ENCODE data around the gene ANXA2R. TPM values are rescaled to one million over a fixed set of nuclear protein-coding genes. Genes with fewer than 3 reads are reported as not detected.

ANXA2R gene
- total and polyA plus RNA-seq, 2 experiments from 2014 or later = 0.93 to 4.5 TPM

DNA sequence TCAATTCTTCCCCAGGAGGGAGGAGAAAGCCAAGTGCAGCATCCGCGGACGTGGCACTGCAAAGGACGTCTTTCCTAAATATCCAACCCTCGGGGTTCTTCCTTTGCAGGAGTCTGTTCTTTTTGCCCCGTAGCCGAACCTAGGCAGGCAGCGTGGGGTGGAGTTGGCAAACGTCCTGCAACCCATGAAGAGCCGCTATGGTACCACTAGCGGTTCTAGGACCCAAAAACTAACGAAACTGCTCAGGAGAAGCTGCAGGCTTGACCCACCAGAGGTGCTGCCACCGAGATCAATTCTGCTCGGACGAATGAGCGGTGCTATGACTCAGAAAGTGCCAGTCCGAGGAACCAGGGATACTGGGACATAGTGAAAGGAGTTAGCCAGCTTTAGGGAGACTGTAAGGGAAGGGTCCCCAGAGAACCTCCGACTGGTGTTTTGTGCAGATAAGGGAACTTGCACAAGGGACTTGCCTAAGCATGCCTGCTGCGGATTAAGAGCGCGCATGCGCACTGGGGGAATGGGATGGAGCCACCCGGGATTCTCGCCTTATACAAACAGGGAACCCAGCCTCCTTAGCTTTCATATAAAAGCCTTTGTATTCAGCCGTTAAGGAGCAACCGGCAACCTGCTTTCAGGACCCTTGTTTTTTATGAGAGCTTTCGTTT lies 32.7 kb downstream of the ANXA2R start:
- Histone ChIP-seq H3K9me2 (replicated peaks; ENCODE audit: insufficient read depth) (no peaks in the 10 kb centered on the region), H4K20me1 (ENCODE audit: insufficient read depth, poor library complexity, severe bottlenecking) (no peaks in the 10 kb centered on the region), H3K27me3 (no peaks in the 10 kb centered on the region), H3K27ac (peak overlapping the region; percentile 89), H2AFZ (peak overlapping the region; percentile 73), H3K4me3 (peak overlapping the region; percentile 33), H3K9me3 (ENCODE audit: low read depth) (no peaks in the 10 kb centered on the region), H3K79me2 (no peaks in the 10 kb centered on the region), H3K4me1 (ENCODE audit: insufficient read depth) (peaks cover 5% of the 10 kb centered on the region), H3K36me3 (replicated peaks; ENCODE audit: insufficient read depth, low read depth) (no peaks in the 10 kb centered on the region), H3K4me2 (peak overlapping the region; percentile 79)
- TF ChIP-seq CTCF (IDR thresholded peaks at IDR 0.05; ENCODE audit: poor library complexity) (no peak), EZH2 (IDR thresholded peaks at IDR 0.05; ENCODE audit: borderline replicate concordance) (no peak), EZH2phosphoT487 (IDR thresholded peaks at IDR 0.05; ENCODE audit: low read depth, severe bottlenecking, unreplicated experiment) (no peak)
- 13% methylated on average over 27 of the region's 27 CpGs for WGBS (ENCODE audit: low lambda C conversion rate, missing lambda C conversion rate)
- DNase-seq (ENCODE audit: low spot score) = peak; percentile 93

- Histone ChIP-seq H3K9me3 (ENCODE audit: low read depth) (no peaks in the 10 kb centered on the region), H3K4me2 (peak overlapping the region; percentile 79), H3K4me3 (peak overlapping the region; percentile 33), H3K4me1 (ENCODE audit: insufficient read depth) (peaks cover 5% of the 10 kb centered on the region), H3K79me2 (no peaks in the 10 kb centered on the region), H2AFZ (peak overlapping the region; percentile 73), H3K9me2 (replicated peaks; ENCODE audit: insufficient read depth) (no peaks in the 10 kb centered on the region), H3K27me3 (peaks cover 5% of the 10 kb centered on the region), H4K20me1 (ENCODE audit: insufficient read depth, poor library complexity, severe bottlenecking) (no peaks in the 10 kb centered on the region), H3K36me3 (replicated peaks; ENCODE audit: insufficient read depth, low read depth) (no peaks in the 10 kb centered on the region), H3K27ac (peak overlapping the region; percentile 89)
- WGBS (ENCODE audit: low lambda C conversion rate, missing lambda C conversion rate) = 89% methylated on average over 19 of the region's 19 CpGs
- TF ChIP-seq EZH2 (IDR thresholded peaks at IDR 0.05; ENCODE audit: borderline replicate concordance) (no peak), CTCF (IDR thresholded peaks at IDR 0.05; ENCODE audit: poor library complexity) (no peak), EZH2phosphoT487 (IDR thresholded peaks at IDR 0.05; ENCODE audit: low read depth, severe bottlenecking, unreplicated experiment) (no peak)
- DNase-seq (ENCODE audit: low spot score) = no peak
These were observed 33.5 kb downstream of the ANXA2R start for GRCh38 chr5:43006424-43007202.

DNA sequence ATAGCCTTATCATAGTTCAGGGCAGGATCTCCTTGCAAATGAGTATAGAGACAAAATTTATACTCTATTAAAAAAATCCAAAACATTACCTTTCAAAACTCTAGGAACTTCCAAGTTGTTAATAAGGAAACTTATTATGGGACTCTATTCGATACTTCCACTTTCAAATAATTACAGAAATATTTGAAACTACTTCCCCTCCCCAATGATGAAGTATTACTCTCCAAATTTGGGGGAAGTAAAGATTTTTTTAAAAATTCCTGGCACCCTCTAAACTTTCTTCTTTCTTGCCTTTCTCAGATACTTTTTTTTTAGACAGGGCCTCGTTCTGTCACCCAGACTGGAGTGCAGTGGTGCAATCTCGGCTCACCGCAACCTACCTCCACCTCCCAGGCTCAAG lies 35.1 kb downstream of the ANXA2R start:
- TF ChIP-seq EZH2phosphoT487 (IDR thresholded peaks at IDR 0.05; ENCODE audit: low read depth, severe bottlenecking, unreplicated experiment) (no peak), EZH2 (IDR thresholded peaks at IDR 0.05; ENCODE audit: borderline replicate concordance) (no peak), CTCF (IDR thresholded peaks at IDR 0.05; ENCODE audit: poor library complexity) (no peak)
- WGBS (ENCODE audit: low lambda C conversion rate, missing lambda C conversion rate) = 89% methylated on average over 4 of the region's 4 CpGs
- Histone ChIP-seq H2AFZ (no peak overlapping the region), H3K9me3 (ENCODE audit: low read depth) (no peaks in the 10 kb centered on the region), H3K36me3 (replicated peaks; ENCODE audit: insufficient read depth, low read depth) (no peaks in the 10 kb centered on the region), H3K4me1 (ENCODE audit: insufficient read depth) (peaks cover 5% of the 10 kb centered on the region), H3K9me2 (replicated peaks; ENCODE audit: insufficient read depth) (no peaks in the 10 kb centered on the region), H4K20me1 (ENCODE audit: insufficient read depth, poor library complexity, severe bottlenecking) (no peaks in the 10 kb centered on the region), H3K4me2 (no peak overlapping the region), H3K27ac (no peak overlapping the region), H3K27me3 (peaks cover 10% of the 10 kb centered on the region), H3K79me2 (no peaks in the 10 kb centered on the region), H3K4me3 (no peak overlapping the region)
- DNase-seq (ENCODE audit: low spot score) = no peak
